Osteocyte (in vitro differentiated cells): ENCODE data around the gene CHPT1. TPM values are rescaled to one million over a fixed set of nuclear protein-coding genes. Genes with fewer than 3 reads are reported as not detected.
"Not testable (repeated sequence)": the region's sequence is repeated elsewhere in the genome, so short reads cannot be mapped to it uniquely, and the experiment has no call there.

Experiments
- DNase-seq: peaks from one replicate; pipeline ENCODE4 v3.0.0; 2021; ENCODE audit warnings: mixed read lengths; ENCODE audit not compliant: unreplicated experiment; ENCODE audit errors: extremely low spot score
- H3K27ac Mint-ChIP-seq: one replicate; pipeline ENCODE4 v1.8.0; 2021; ENCODE audit warnings: mild to moderate bottlenecking, mixed read lengths; ENCODE audit not compliant: unreplicated experiment
- H3K27me3 Mint-ChIP-seq: one replicate; pipeline ENCODE4 v1.8.0; 2021; ENCODE audit warnings: mixed read lengths; ENCODE audit not compliant: unreplicated experiment
- H3K36me3 Mint-ChIP-seq: one replicate; pipeline ENCODE4 v1.8.0; 2021; ENCODE audit warnings: mixed read lengths; ENCODE audit not compliant: unreplicated experiment
- H3K4me1 Mint-ChIP-seq: one replicate; pipeline ENCODE4 v1.8.0; 2021; ENCODE audit warnings: mixed read lengths; ENCODE audit not compliant: unreplicated experiment
- H3K4me3 Mint-ChIP-seq: one replicate; pipeline ENCODE4 v1.8.0; 2021; ENCODE audit warnings: mild to moderate bottlenecking, moderate library complexity, mixed read lengths; ENCODE audit not compliant: unreplicated experiment
- H3K9me3 Mint-ChIP-seq: one replicate; pipeline ENCODE4 v1.8.0; 2021; ENCODE audit warnings: mixed read lengths; ENCODE audit not compliant: unreplicated experiment
- CTCF ChIP-seq: fragments of 200-600 bp; sonication (generic); IDR thresholded peaks from 2 replicates; pipeline ENCODE4 v1.5.0; 2021; ENCODE audit warnings: antibody characterized with exemption, mild to moderate bottlenecking, moderate library complexity
- total RNA-seq: library from RNA; stranded (reverse); gene quantifications from 2 replicates; pipeline ENCODE4 v1.2.1, GENCODE V29; 2021

Gene CHPT1
- total RNA-seq, 1 donor from 2014 or later = 26.7 TPM

GRCh38 chr12:101653503-101653902, 43.9 kb upstream of the CHPT1 start:
- H3K36me3 Mint-ChIP-seq = no peaks in the 10 kb centered on the region
- peaks cover 31% of the 10 kb centered on the region for H3K27me3 Mint-ChIP-seq
- no peak for TF ChIP-seq CTCF
- H3K9me3 Mint-ChIP-seq = no peaks in the 10 kb centered on the region
- H3K4me3 Mint-ChIP-seq = no peak overlapping the region
- H3K27ac Mint-ChIP-seq = no peak overlapping the region
- no peaks in the 10 kb centered on the region for H3K4me1 Mint-ChIP-seq
- no peak for DNase-seq

- Mint-ChIP-seq H3K4me1 (no peaks in the 10 kb centered on the region), H3K36me3 (no peaks in the 10 kb centered on the region), H3K9me3 (no peaks in the 10 kb centered on the region), H3K4me3 (no peak overlapping the region), H3K27me3 (peaks cover 29% of the 10 kb centered on the region), H3K27ac (no peak overlapping the region)
- no peak for TF ChIP-seq CTCF
- no peak for DNase-seq
Measured at GRCh38 chr12:101654442-101654841, 43.0 kb upstream of the CHPT1 start.

- Mint-ChIP-seq H3K4me1 (no peaks in the 10 kb centered on the region), H3K27me3 (peaks cover 32% of the 10 kb centered on the region), H3K4me3 (no peak overlapping the region), H3K36me3 (no peaks in the 10 kb centered on the region), H3K27ac (no peak overlapping the region), H3K9me3 (no peaks in the 10 kb centered on the region)
- DNase-seq = no peak
- TF ChIP-seq CTCF = no peak
Measured at GRCh38 chr12:101655393-101655792, 42.0 kb upstream of the CHPT1 start.

GRCh38 chr12:101660662-101661061, 36.8 kb upstream of the CHPT1 start:
- not testable (repeated sequence) for H3K4me1 Mint-ChIP-seq, H3K9me3 Mint-ChIP-seq, H3K27ac Mint-ChIP-seq, DNase-seq, H3K4me3 Mint-ChIP-seq, H3K36me3 Mint-ChIP-seq
- H3K27me3 Mint-ChIP-seq = peaks cover 22% of the 10 kb centered on the region

GRCh38 chr12:101663298-101663697, 34.1 kb upstream of the CHPT1 start:
- Mint-ChIP-seq H3K9me3 (no peaks in the 10 kb centered on the region), H3K4me3 (no peak overlapping the region), H3K4me1 (no peaks in the 10 kb centered on the region), H3K27ac (no peak overlapping the region), H3K27me3 (peaks cover 22% of the 10 kb centered on the region), H3K36me3 (no peaks in the 10 kb centered on the region)
- TF ChIP-seq CTCF = no peak
- DNase-seq = no peak

GRCh38 chr12:101664992-101665391, 32.4 kb upstream of the CHPT1 start:
- Mint-ChIP-seq H3K27me3 (peaks cover 18% of the 10 kb centered on the region), H3K27ac (no peak overlapping the region), H3K36me3 (no peaks in the 10 kb centered on the region), H3K9me3 (no peaks in the 10 kb centered on the region), H3K4me3 (no peak overlapping the region), H3K4me1 (no peaks in the 10 kb centered on the region)
- TF ChIP-seq CTCF = no peak
- no peak for DNase-seq
